ENCODE results near the gene DNLZ.
A peak's percentile ranks its signal among the peaks of the same experiment; 100 is the strongest.

GRCh38 chr9:136400038-136400834, 36.7 kb upstream of the DNLZ start, which contains the start of gene SNAPC4:
- TF ChIP-seq CTCF (conservative IDR thresholded peaks at IDR 0.05; ENCODE audit: low read depth, low read length) (peak; percentile 94), RCOR1 (IDR thresholded peaks at IDR 0.05; ENCODE audit: insufficient replicate concordance, low read length) (no peak), CEBPB (IDR thresholded peaks at IDR 0.05; ENCODE audit: low read depth, low read length) (no peak), RFX5 (IDR thresholded peaks at IDR 0.05; ENCODE audit: low read depth, low read length) (no peak), ELK1 (IDR thresholded peaks at IDR 0.05; ENCODE audit: borderline replicate concordance, low read depth, low read length) (no peak), POLR2A (IDR thresholded peaks at IDR 0.05; ENCODE audit: low read depth, low read length) (peak; percentile 71), CHD1 (IDR thresholded peaks at IDR 0.05; ENCODE audit: low read depth, low read length) (no peak)
